Activated T-helper 1 cell treated with Interleukin-2 at 50 U/mL for 16 hours (primary cell): Measurements from ENCODE around the gene PRPF39.
"Not testable (repeated sequence)": the region's sequence is repeated elsewhere in the genome, so short reads cannot be mapped to it uniquely, and the experiment has no call there.

Source experiments
- DNase-seq: peaks from one replicate; pipeline ENCODE4 v3.0.0-alpha.2; 2020; ENCODE audit warnings: low read depth

PRPF39 gene

DNA sequence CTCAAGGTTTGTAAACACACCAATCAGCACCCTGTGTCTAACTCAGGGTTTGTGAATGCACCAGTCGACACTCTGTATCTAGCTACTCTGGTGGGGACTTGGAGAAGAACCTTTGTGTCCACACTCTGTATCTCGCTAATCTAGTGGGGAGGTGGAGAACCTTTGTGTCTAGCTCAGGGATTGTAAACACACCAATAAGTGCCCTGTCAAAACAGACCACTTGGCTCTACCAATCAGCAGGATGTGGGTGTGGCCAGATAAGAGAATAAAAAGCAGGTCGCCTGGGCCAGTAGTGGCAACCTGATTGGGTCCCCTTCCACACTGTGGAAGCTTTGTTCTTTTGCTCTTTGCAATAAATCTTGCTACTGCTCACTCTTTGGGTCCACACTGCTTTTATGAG lies 2.8 kb upstream of the PRPF39 start:
- DNase-seq, result not testable (repeated sequence)

DNA sequence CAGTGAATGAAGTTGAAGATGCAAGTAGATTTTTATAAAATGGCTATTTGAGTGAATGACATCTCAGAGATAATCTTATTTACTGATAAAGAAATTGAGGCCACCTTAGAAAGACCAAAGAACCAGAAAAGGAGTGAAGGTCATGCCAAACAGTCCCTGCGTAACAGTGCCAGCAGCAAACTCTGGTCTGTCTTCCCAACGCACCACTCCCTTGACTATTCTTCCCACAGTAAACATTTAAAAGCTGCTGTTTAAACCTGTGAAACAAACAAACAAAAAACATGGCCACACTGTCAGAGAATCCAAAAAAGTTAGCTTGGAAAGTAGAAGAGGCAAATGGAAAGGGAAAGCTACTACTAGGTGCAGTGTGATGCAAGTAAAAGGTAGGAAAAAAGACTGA lies 1.5 kb upstream of the PRPF39 start:
- no peak for DNase-seq

DNA sequence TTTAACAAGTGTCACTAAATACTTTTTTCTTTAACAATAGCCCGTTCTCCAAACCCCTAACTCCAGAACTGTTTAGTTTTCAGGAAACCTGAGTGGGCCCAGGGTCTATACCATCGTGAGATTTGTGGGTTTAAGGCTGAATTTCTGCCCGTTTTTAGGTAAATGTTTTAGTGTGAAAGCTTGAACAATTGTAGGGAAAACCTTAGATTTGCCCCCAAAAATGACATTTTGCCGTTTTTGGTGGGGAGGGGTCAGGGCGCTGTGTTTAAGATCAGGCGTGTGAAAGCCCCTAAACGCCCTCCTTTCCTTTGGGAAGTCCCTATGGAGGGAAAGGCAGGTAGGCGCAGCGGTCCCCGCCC lies 320 bp upstream of the PRPF39 start:
- no peak for DNase-seq

DNA sequence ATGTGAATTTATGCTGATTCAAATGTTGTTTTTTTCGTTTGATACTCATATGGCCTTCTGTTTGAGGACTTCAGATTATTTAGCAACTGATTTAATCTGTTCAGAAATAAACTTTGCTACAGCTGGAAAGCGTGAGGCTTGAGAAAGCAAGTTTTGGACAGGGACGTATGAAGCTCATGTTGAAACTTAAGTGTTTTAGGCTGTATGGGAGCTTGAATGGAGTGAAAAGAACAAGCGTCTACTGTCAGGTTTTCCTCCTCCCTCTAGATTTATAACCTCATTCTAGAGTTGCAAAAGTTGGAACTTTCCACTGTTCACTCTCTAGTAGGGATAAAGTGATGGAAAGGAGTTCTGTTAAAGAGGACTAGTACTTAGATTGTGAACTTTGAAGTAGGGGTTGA lies 1.0 kb downstream of the PRPF39 start:
- DNase-seq, result no peak

DNA sequence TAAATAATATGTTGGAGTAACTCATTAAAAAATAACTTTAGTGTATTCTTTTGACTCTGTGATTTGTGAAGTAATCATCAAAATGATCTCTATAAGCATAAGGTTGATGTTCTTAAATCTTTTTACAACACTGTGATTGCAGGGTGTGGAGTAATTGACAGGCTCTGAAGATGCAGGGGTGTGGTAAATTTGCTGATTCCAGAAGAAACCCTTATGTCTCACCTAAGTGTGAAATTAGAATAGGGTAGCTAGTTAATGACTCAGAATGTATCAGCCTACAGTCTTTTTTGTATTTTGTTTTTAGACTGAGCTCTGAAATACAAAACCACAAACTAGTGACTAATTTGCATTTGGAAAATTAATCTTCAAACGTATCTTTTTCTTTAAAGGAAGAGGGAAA lies 5.9 kb downstream of the PRPF39 start:
- DNase-seq, result no peak

DNA sequence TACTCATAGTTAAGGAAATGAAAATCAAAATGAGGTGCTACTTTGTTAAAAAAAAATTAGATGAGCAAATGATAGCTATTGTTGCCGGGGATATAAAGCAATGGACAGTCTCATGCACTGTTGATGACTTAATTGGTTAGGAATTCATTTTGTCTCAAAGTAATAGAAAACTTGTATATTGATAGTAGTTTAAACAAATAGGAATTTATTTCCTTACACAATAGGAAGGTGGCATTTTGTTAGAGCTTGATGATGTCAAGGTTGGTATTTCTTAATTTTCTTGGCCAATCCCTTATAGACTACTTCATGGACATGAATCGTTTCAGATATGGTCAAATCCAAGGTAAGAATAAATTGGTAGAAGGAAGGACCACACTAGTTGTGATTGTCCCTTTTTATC lies 7.8 kb downstream of the PRPF39 start:
- no peak for DNase-seq

DNA sequence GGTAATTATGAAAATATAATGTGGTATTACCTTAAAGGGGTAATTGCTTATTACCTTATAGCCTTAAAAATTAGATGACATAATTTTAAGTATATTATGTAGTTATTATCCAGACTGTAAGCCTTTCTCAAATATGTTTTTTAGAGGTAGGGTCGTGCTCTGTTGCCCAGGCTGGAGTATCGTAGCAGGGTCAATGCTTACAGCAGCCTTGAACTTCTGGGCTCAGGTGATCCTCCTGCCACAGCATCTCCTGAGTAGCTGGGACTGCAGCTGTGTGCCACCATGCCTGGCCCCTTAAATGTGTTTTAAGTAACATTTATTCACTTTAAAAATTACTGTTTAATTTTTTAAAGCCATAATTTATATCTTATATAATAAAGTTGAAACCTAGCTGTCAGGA lies 10.4 kb downstream of the PRPF39 start:
- DNase-seq, result no peak

DNA sequence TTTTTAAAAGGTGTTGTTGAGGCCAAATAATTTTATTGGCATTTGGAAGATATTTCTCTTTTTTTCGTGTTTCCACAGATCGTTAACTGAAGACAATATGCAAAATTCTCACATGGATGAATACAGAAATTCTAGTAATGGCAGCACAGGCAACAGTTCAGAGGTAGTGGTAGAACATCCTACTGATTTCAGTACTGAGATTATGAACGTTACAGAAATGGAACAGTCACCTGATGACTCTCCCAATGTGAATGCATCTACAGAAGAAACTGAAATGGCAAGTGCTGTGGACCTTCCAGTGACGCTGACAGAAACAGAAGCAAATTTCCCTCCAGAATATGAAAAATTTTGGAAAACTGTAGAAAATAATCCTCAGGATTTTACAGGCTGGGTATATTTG lies 11.2 kb downstream of the PRPF39 start:
- no peak for DNase-seq

DNA sequence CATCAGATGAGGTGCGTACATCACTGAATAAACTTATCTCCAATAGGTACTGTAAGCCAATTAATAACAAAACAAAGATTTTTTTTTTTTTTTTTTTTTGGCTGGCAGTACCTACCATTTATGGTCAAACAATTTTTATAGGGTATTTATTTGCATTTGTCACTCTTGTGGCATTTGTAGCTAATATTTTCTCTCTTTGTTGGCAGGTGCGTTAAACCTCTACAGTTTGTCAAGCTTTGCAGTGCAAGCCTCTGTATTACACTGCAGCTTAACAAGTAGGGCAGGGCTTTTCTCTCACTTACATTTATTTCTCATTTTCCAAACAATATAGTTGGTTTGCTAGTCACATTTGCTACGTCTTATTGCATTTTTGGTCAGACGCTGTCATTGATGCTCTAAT lies 12.3 kb downstream of the PRPF39 start:
- no peak for DNase-seq

DNA sequence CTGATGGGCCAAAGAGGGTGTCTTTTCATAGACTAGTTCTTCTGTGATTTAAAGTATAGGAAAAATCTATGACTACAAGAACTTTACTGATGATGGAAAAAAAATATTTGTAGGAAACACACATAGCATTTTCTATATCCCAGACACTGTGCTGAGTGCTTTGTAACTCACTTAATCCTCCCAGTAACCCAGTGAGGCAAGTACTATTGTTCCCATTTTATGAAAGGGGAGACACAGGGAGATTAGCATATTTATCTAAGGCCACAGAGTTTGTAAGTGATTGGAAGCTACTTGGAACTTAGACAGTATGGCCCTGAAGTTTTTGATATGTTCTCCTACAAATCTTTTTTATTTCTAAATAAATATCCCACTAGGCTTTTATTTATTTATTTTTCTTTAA lies 19.9 kb downstream of the PRPF39 start:
- DNase-seq, result no peak

DNA sequence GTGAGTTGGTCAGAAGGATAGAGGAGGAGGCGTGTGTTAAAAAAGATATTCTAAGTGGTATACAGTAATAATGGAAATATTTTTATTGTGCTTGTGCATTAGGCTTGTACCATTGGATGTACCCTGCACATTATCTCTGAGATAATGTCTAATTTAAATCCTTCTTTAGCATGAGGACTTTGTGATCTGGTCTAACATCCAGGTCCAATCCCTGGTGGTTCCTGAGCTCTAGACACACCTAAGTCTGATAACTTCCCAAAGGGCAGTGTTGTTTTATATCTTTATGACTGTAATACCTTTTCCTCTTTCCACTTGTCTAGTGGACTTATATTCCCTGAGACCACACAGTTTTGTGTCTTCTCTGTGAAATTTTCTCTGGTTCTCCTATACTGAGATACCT lies 20.6 kb downstream of the PRPF39 start:
- DNase-seq, result no peak

DNA sequence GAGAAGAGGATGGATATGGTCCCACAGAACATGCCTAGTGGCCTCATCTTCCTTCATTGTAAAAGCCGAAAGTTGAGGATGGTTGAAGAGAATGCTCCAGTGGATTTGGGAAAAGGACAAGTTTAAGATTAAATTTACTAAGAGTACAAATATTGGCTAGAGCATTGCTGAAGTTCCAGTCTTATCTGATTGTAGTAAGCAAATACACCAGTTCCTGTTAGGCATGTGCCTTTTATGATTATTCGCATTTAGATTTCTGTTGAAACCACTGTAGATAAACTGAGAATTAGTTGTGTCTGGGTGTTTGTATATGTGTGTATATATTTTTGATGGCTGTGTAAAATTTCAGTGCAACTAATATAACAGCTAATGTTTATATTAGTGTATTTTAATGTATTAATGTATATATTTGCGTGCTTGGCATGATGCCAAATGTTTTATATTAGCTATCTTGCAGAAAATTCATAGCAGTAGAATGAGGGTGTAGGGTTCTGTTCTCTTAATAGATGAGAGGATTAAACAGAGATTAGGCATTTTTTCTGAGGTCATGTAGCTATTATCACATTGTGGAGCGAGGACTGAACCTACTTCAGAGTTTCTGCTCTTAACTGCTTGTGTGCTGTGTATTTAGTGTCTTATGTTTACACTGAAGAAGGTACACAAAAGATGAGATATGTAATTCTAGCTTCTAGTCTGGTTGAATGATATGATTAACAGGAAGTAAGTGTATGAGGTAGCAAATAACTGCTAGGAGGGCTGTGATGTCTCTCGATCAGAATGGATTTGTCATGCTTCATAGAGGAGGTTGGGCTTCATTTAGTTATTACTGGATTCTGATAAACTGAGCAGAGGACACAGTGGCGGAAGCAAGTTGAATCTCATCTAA lies 29.2 kb downstream of the PRPF39 start:
- no peak for DNase-seq

DNA sequence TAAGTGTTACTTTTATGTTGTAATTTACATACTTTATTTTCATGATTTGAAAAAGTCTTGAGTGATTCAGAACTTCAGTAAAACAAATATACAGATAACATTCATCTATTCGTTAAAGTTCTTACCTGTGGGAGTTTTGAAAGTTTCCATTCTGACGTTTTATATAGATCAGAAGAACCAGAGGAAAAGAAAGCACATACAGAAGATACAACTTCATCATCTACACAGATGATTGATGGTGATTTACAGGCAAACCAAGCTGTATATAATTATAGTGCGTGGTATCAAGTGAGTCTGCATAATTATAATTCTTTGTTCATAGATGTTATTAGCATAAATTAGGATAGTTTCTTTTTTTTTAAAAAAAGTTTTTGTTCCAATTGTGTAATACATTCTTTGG lies 30.4 kb downstream of the PRPF39 start:
- DNase-seq, result no peak

DNA sequence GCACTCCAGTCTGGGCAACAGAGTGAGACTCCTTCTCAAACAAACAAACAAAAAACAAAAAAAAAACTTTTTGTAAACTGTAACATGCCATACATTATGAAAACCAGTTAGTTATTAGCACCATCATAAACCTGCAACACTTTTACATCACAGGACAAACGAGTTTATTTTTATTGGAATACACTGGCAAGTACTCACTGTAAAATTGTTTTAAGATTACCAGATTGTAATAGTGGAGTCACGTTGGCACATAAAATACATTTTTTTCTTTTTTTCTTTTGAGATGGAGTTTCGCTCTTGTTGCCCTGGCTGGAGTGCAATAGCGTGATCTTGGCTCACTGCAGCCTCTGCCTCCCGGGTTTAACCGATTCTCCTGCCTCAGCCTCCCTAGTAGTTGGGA lies 34.7 kb downstream of the PRPF39 start:
- DNase-seq, result no peak

DNA sequence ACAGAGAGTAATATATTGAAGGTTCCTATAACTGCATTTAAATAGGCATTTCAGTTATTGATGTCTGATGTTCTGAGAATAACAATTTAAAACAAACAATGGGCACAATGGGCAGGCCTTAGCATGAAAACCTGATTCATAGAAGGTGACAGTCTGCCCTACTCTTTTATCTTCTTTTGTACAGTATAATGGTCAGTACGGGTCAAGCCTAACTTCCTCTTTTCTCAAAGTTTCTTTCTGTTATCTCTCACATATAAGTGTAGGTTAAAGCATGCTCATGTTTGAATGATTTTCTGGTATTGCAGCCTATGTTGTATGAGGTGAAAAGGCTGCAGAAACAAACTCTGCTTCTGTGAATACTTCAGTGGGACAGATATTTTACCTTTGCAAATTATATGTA lies 36.2 kb downstream of the PRPF39 start:
- DNase-seq, result no peak

DNA sequence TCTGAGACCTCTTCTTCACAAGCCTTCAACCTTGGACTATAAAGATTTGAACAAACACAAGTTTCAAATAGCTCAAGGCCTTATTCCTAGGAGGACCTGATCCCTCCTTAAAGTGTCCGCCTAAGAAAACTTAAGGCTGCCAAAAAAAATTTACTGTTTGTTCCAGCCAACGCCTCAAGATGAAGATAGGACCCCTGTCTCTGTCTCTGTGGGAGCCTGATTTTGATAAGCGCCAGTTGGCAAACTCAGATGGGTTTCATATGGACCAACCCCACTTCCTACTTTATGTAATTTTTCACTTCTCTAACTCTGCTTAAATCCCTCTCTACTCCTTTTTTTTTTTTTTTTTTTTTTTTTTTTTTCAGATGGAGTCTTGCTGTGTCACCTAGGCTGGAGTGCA lies 39.4 kb downstream of the PRPF39 start:
- no peak for DNase-seq

DNA sequence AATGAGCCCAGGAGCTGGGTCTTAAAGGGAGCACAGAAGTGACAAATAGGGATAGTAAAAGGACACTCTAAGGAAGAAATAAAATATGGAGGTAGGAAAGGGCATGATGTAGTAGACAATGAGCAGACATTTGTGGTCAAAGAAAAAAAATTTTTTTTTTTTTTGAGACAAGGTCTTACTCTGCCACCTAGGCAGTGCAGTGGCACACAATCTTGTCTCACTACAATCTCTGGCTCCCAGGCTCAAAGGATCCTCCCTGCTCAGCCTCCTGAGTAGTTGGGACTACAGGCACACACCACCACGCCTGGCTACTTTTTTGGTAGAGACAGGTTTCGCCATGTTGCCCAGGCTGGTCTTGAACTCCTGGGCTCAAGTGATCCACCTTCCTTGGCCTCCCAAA lies 41.8 kb downstream of the PRPF39 start:
- DNase-seq, result no peak

DNA sequence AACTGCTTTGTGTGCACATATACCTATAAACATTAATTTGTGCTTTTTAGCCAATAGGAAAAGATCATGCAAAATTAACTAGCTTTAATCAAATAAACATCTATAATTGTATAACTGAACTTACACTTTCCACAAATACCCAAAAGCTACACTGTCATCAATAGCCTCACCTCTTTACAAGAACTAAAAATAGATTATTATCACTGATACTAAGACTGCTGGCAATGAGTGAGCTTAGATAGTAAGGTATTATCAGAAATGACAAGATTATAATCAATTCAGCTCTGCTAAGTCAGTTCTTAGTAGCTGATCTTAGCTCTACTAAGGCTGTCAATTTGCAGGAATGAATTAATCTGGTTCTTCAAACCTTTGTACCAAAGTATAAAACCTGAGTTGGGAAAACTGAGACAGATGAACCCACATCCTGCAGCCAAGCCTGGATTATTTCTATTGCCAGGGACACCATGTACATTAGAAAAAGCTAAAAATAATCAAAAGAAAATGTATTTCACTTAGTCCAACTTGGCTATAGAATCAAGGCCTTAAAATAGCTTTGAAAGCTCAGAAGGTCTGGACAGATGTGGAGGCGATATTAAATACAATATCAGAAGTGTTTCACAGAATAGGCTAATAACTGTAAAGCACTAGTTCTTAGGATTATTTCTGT lies 45.2 kb downstream of the PRPF39 start:
- DNase-seq, result no peak

DNA sequence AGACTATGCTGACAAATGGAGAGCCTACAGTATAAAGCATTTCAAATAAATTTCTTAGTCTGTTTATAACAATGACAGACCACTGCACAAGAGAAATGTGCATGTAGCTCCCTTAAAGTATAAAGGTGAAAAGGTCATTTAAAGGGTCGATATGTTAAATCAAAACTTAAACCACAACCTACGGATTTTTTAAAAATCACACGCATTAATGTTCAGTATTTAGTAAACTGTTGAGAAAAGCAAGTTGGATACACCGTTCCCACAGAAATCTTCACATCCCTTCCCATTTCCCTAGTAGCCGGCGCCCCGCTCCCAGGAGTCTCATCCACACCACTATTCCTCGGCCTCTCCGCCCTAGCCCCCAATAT lies 49.8 kb downstream of the PRPF39 start:
- no peak for DNase-seq

DNA sequence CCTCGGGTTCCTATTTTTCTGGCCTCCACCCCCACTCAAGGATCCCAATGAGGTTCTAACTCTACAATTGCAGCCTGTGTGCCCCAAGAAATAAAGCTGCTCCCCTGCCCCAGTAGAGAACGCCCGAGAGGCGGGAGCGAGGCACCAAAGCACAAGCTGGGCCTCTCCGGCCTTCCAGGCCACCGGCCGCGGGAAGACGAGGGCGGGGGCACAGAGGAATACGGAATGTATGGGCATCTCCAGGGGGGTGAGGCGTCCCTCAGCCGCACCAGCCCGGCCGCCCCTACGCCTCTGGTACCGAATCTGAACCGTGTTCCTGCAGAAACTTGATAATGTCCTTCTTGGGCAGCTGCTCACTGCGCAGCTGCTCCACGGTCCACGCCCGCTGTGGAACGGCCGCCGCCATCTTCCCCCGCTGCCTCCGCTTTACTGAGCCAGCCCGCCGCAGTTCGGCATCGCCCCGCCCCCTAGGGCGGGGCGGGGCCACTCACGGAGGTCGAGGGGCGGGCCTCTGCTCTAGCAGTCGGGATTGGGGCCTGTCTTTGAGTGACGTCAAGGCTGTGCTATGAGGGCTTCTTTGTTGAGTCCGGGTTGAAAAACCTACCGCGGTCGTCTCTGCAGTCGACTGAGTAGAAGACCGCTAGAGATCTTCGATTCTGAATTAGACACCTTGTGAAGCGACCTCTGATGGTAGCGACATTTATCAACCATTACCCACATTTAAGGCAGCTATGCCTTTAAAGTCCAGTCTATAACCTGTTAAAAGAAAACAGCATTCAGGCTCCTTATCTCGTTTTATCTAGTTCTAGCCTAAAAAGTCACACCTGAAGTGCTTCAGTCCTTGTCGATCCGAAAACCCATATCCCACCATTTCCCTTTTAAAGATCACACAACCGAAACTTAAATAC lies 50.4 kb downstream of the PRPF39 start, which contains the start of gene FKBP3:
Gene FKBP3 (minus strand): TSS at position 431 of the 908 bp plus-strand sequence. CDS start 25 bp downstream, at position 406.
- peak; percentile 94 for DNase-seq

DNA sequence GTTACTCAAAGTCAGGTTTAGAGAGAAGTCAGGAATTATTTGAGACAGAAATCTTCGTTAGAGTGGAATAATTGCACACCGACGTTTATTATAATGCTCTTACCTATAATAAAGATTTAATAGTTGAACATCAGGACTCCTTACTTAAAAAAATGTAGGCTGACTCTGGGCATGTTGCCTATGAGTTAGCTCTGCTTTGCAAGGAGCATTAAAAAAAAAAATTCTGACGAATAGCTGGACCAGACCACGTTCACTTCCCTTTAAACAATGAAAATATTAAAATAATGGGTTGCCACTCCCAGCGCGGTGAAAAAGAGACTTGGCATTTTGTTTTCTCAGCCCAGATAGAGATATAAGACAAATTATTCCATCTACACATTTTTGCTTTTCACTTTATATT lies 51.2 kb downstream of the PRPF39 start:
- DNase-seq, result no peak

DNA sequence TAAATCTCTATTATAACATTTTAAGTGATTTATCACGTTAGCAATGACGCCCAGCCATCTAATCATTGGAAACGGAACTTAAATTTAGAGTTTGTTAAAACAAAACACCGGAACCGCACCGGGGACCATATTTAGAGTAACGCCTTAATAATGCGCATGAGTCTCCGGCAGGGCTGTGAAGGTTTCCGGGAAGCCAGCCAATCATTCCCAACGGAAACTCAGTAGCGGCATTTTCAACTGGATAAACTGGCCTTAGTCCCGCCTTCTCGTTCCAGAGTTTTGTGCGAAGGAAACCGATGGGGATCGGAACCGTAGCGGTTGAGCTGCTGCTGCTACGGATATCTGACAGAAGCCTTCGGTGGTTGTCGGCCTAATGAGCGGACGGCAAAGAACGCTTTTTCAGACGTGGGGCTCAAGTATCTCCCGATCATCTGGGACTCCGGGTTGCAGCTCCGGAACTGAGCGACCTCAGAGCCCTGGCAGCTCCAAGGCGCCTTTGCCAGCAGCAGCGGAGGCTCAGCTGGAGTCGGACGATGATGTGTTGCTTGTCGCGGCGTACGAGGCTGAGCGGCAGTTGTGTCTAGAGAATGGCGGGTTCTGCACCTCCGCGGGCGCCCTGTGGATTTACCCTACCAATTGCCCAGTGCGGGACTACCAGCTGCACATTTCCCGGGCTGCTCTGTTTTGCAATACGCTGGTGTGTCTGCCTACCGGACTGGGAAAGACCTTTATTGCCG lies 51.9 kb downstream of the PRPF39 start, which contains the start of gene FANCM:
Gene FANCM (plus strand): TSS at position 272 of the 737 bp plus-strand sequence. CDS start 102 bp downstream, at position 374.
- DNase-seq, result peak; percentile 74
